ENCODE results near the gene DUSP15.

DUSP15 gene

GRCh38 chr20:31870726-31871617 is 645 bp upstream of the DUSP15 start:
- Histone ChIP-seq H3K4me3 (ENCODE audit: insufficient read depth, low read depth, low read length, poor library complexity, severe bottlenecking) (peak overlapping the region; percentile 39), H3K27me3 (replicated peaks; ENCODE audit: control insufficient read depth, insufficient read depth, low read length, poor library complexity, severe bottlenecking) (peaks cover 24% of the 10 kb centered on the region), H3K9me3 (ENCODE audit: control insufficient read depth, low read length) (no peaks in the 10 kb centered on the region)

GRCh38 chr20:31869673-31869941 is 720 bp downstream of the DUSP15 start:
- H3K4me3 ChIP-seq (ENCODE audit: insufficient read depth, low read depth, low read length, poor library complexity, severe bottlenecking), result no peak overlapping the region
- no peaks in the 10 kb centered on the region for H3K9me3 ChIP-seq (ENCODE audit: control insufficient read depth, low read length)
- no peak for DNase-seq
- no peaks in the 10 kb centered on the region for H3K36me3 ChIP-seq (ENCODE audit: control insufficient read depth, insufficient read depth, low read length)
- peaks cover 24% of the 10 kb centered on the region for H3K27me3 ChIP-seq (replicated peaks; ENCODE audit: control insufficient read depth, insufficient read depth, low read length, poor library complexity, severe bottlenecking)
- no peak overlapping the region for H3K27ac ChIP-seq (ENCODE audit: insufficient read depth, low read length, poor library complexity, severe bottlenecking)
- H3K4me1 ChIP-seq (ENCODE audit: control insufficient read depth, insufficient read depth, low read length, poor library complexity, severe bottlenecking), result peaks cover 14% of the 10 kb centered on the region

More at GRCh38 chr20:31870726-31871617, 645 bp upstream of the DUSP15 start:
- DNase-seq, result no peak
- no peak overlapping the region for H3K27ac ChIP-seq (ENCODE audit: insufficient read depth, low read length, poor library complexity, severe bottlenecking)
- H3K36me3 ChIP-seq (ENCODE audit: control insufficient read depth, insufficient read depth, low read length), result no peaks in the 10 kb centered on the region
- peaks cover 14% of the 10 kb centered on the region for H3K4me1 ChIP-seq (ENCODE audit: control insufficient read depth, insufficient read depth, low read length, poor library complexity, severe bottlenecking)

GRCh38 chr20:31868853-31869672 is 1.3 kb downstream of the DUSP15 start:
- H3K36me3 ChIP-seq (ENCODE audit: control insufficient read depth, insufficient read depth, low read length), result no peaks in the 10 kb centered on the region
- H3K9me3 ChIP-seq (ENCODE audit: control insufficient read depth, low read length), result no peaks in the 10 kb centered on the region
- H3K27me3 ChIP-seq (replicated peaks; ENCODE audit: control insufficient read depth, insufficient read depth, low read length, poor library complexity, severe bottlenecking), result peaks cover 24% of the 10 kb centered on the region
- H3K4me1 ChIP-seq (ENCODE audit: control insufficient read depth, insufficient read depth, low read length, poor library complexity, severe bottlenecking), result peaks cover 14% of the 10 kb centered on the region
- H3K4me3 ChIP-seq (ENCODE audit: insufficient read depth, low read depth, low read length, poor library complexity, severe bottlenecking), result no peak overlapping the region
- no peak for DNase-seq
- H3K27ac ChIP-seq (ENCODE audit: insufficient read depth, low read length, poor library complexity, severe bottlenecking), result no peak overlapping the region

GRCh38 chr20:31866221-31866620 is 4.1 kb downstream of the DUSP15 start:
- Histone ChIP-seq H3K27me3 (replicated peaks; ENCODE audit: control insufficient read depth, insufficient read depth, low read length, poor library complexity, severe bottlenecking) (peaks cover 24% of the 10 kb centered on the region), H3K36me3 (ENCODE audit: control insufficient read depth, insufficient read depth, low read length) (no peaks in the 10 kb centered on the region), H3K4me1 (ENCODE audit: control insufficient read depth, insufficient read depth, low read length, poor library complexity, severe bottlenecking) (peaks cover 14% of the 10 kb centered on the region), H3K4me3 (ENCODE audit: insufficient read depth, low read depth, low read length, poor library complexity, severe bottlenecking) (no peak overlapping the region), H3K9me3 (ENCODE audit: control insufficient read depth, low read length) (no peaks in the 10 kb centered on the region), H3K27ac (ENCODE audit: insufficient read depth, low read length, poor library complexity, severe bottlenecking) (no peak overlapping the region)
- no peak for DNase-seq

GRCh38 chr20:31864521-31865400 is 5.6 kb downstream of the DUSP15 start:
- H3K4me1 ChIP-seq (ENCODE audit: control insufficient read depth, insufficient read depth, low read length, poor library complexity, severe bottlenecking), result peaks cover 10% of the 10 kb centered on the region

GRCh38 chr20:31863296-31864085 is 6.8 kb downstream of the DUSP15 start:
- DNase-seq, result no peak
- Histone ChIP-seq H3K36me3 (ENCODE audit: control insufficient read depth, insufficient read depth, low read length) (no peaks in the 10 kb centered on the region), H3K27me3 (replicated peaks; ENCODE audit: control insufficient read depth, insufficient read depth, low read length, poor library complexity, severe bottlenecking) (peaks cover 4% of the 10 kb centered on the region), H3K9me3 (ENCODE audit: control insufficient read depth, low read length) (no peaks in the 10 kb centered on the region), H3K4me3 (ENCODE audit: insufficient read depth, low read depth, low read length, poor library complexity, severe bottlenecking) (no peak overlapping the region), H3K4me1 (ENCODE audit: control insufficient read depth, insufficient read depth, low read length, poor library complexity, severe bottlenecking) (peaks cover 8% of the 10 kb centered on the region), H3K27ac (ENCODE audit: insufficient read depth, low read length, poor library complexity, severe bottlenecking) (no peak overlapping the region)

More at GRCh38 chr20:31864521-31865400, 5.6 kb downstream of the DUSP15 start:
- H3K36me3 ChIP-seq (ENCODE audit: control insufficient read depth, insufficient read depth, low read length), result no peaks in the 10 kb centered on the region
- peaks cover 9% of the 10 kb centered on the region for H3K27me3 ChIP-seq (replicated peaks; ENCODE audit: control insufficient read depth, insufficient read depth, low read length, poor library complexity, severe bottlenecking)
- no peak overlapping the region for H3K27ac ChIP-seq (ENCODE audit: insufficient read depth, low read length, poor library complexity, severe bottlenecking)
- H3K4me3 ChIP-seq (ENCODE audit: insufficient read depth, low read depth, low read length, poor library complexity, severe bottlenecking), result no peak overlapping the region
- DNase-seq, result no peak
- no peaks in the 10 kb centered on the region for H3K9me3 ChIP-seq (ENCODE audit: control insufficient read depth, low read length)

GRCh38 chr20:31862506-31862905 is 7.8 kb downstream of the DUSP15 start:
- no peak for DNase-seq
- H3K4me3 ChIP-seq (ENCODE audit: insufficient read depth, low read depth, low read length, poor library complexity, severe bottlenecking), result no peak overlapping the region
- H3K27me3 ChIP-seq (replicated peaks; ENCODE audit: control insufficient read depth, insufficient read depth, low read length, poor library complexity, severe bottlenecking), result peaks cover 4% of the 10 kb centered on the region

GRCh38 chr20:31862157-31862470 is 8.2 kb downstream of the DUSP15 start:
- no peak overlapping the region for H3K27ac ChIP-seq (ENCODE audit: insufficient read depth, low read length, poor library complexity, severe bottlenecking)
- DNase-seq, result no peak

More at GRCh38 chr20:31862506-31862905, 7.8 kb downstream of the DUSP15 start:
- Histone ChIP-seq H3K9me3 (ENCODE audit: control insufficient read depth, low read length) (no peaks in the 10 kb centered on the region), H3K36me3 (ENCODE audit: control insufficient read depth, insufficient read depth, low read length) (no peaks in the 10 kb centered on the region), H3K4me1 (ENCODE audit: control insufficient read depth, insufficient read depth, low read length, poor library complexity, severe bottlenecking) (peaks cover 8% of the 10 kb centered on the region), H3K27ac (ENCODE audit: insufficient read depth, low read length, poor library complexity, severe bottlenecking) (no peak overlapping the region)

More at GRCh38 chr20:31862157-31862470, 8.2 kb downstream of the DUSP15 start:
- H3K4me3 ChIP-seq (ENCODE audit: insufficient read depth, low read depth, low read length, poor library complexity, severe bottlenecking), result no peak overlapping the region
- no peaks in the 10 kb centered on the region for H3K36me3 ChIP-seq (ENCODE audit: control insufficient read depth, insufficient read depth, low read length)
- peaks cover 4% of the 10 kb centered on the region for H3K27me3 ChIP-seq (replicated peaks; ENCODE audit: control insufficient read depth, insufficient read depth, low read length, poor library complexity, severe bottlenecking)
- H3K9me3 ChIP-seq (ENCODE audit: control insufficient read depth, low read length), result no peaks in the 10 kb centered on the region
- H3K4me1 ChIP-seq (ENCODE audit: control insufficient read depth, insufficient read depth, low read length, poor library complexity, severe bottlenecking), result peaks cover 8% of the 10 kb centered on the region

All from effector memory CD4-positive, alpha-beta T cell (primary cell).